Nephron (organoid): ENCODE measurements around the gene LRRC74A.
A peak's percentile ranks its signal among the peaks of the same experiment; 100 is the strongest.

Source experiments
- H3K27ac Mint-ChIP-seq, 3 experiments: 2 replicates each; pipeline ENCODE4 v1.8.0; 2020; ENCODE audit warnings: mixed read lengths in 3 of 3, mild to moderate bottlenecking in 2 of 3, moderate library complexity in 1 of 3
- H3K27me3 Mint-ChIP-seq: 2 replicates; pipeline ENCODE4 v1.8.0; 2021; ENCODE audit warnings: low read depth, mild to moderate bottlenecking, moderate library complexity, mixed read lengths
- H3K36me3 Mint-ChIP-seq: 2 replicates; pipeline ENCODE4 v1.8.0; 2020; ENCODE audit warnings: low read depth, mixed read lengths
- H3K4me1 Mint-ChIP-seq: 2 replicates; pipeline ENCODE4 v1.8.0; 2020; ENCODE audit warnings: mixed read lengths
- H3K4me3 Mint-ChIP-seq, 3 experiments: 2 replicates each; pipeline ENCODE4 v1.8.0; 2020; ENCODE audit warnings: mild to moderate bottlenecking in 3 of 3, mixed read lengths in 3 of 3, moderate library complexity in 2 of 3
- H3K9me3 Mint-ChIP-seq: 2 replicates; pipeline ENCODE4 v1.8.0; 2020; ENCODE audit warnings: mixed read lengths
- CTCF ChIP-seq, 3 experiments: fragments of 200-600 bp; sonication (generic); IDR thresholded peaks; one replicate each; pipeline ENCODE4 v1.5.0; 2021; ENCODE audit warnings: antibody characterized with exemption in 3 of 3; ENCODE audit not compliant: unreplicated experiment in 3 of 3

The LRRC74A gene

DNA sequence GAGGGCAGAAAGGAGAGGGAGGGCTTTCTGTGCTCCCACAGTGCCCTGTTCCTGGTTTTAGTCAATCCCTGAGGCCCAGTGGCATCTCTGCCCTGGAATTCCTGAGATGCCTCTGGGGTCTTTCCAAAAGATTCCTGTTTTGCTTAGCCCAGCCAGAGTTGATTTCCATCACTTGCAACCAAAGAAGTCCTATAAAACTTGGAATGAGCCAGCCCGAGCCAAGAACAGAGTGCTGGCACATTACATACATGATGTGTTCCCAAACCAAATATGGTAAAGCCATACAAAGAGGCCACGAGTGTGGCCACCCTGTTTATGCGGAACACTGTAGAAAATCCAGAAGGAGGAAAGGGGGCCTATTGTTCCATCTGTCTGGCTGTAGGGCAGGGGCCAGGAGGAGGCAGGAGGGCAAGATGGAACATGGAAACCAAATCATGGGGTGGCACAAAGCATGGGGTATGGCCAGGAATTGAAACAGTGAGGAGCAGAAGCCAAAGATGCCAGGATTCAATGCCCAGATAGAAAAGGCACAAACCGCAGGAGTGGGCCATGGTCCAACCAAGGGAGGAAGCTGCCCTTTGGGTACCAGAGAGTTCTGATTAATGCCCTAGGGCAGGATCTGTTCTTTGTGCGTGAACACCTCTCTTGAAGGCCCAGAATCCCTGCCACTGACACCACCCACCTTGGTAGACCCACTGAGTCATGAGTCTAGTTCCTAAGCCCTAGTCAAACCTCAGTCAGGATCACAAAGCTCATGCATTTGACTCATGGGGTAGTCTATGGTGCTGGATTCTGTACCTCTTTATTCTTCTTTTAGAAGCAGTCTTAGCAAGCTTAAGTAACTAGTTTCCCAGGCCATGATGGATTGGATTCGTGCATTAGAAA is 75.2 kb downstream of the LRRC74A start:
- Mint-ChIP-seq H3K36me3 (no peaks in the 10 kb centered on the region), H3K9me3 (peaks cover 5% of the 10 kb centered on the region), H3K27me3 (no peaks in the 10 kb centered on the region), H3K4me1 (peaks cover 39% of the 10 kb centered on the region), H3K27ac (peak overlapping the region in 2 of 3 experiments; percentile 77 to 92), H3K4me3 (no peak overlapping the region)
- TF ChIP-seq CTCF (IDR thresholded peaks at IDR 0.05; ENCODE audit: unreplicated experiment in 3 of 3), result no peak

GRCh38 chr14:76902591-76902990 is 76.4 kb downstream of the LRRC74A start:
- H3K4me3 Mint-ChIP-seq, result no peak overlapping the region
- no peak for TF ChIP-seq CTCF (IDR thresholded peaks at IDR 0.05; ENCODE audit: unreplicated experiment in 3 of 3)
- H3K9me3 Mint-ChIP-seq, result peaks cover 5% of the 10 kb centered on the region
- no peaks in the 10 kb centered on the region for H3K36me3 Mint-ChIP-seq
- H3K27me3 Mint-ChIP-seq, result no peaks in the 10 kb centered on the region
- peak overlapping the region in 1 of 3 experiments; percentile 68 for H3K27ac Mint-ChIP-seq
- H3K4me1 Mint-ChIP-seq, result peaks cover 39% of the 10 kb centered on the region

- Mint-ChIP-seq H3K9me3 (peaks cover 5% of the 10 kb centered on the region), H3K27ac (peak overlapping the region; percentile 56 to 89 (median 85))
- TF ChIP-seq CTCF (IDR thresholded peaks at IDR 0.05; ENCODE audit: unreplicated experiment in 3 of 3), result no peak
These were observed 78.0 kb downstream of the LRRC74A start for GRCh38 chr14:76904100-76904739.

DNA sequence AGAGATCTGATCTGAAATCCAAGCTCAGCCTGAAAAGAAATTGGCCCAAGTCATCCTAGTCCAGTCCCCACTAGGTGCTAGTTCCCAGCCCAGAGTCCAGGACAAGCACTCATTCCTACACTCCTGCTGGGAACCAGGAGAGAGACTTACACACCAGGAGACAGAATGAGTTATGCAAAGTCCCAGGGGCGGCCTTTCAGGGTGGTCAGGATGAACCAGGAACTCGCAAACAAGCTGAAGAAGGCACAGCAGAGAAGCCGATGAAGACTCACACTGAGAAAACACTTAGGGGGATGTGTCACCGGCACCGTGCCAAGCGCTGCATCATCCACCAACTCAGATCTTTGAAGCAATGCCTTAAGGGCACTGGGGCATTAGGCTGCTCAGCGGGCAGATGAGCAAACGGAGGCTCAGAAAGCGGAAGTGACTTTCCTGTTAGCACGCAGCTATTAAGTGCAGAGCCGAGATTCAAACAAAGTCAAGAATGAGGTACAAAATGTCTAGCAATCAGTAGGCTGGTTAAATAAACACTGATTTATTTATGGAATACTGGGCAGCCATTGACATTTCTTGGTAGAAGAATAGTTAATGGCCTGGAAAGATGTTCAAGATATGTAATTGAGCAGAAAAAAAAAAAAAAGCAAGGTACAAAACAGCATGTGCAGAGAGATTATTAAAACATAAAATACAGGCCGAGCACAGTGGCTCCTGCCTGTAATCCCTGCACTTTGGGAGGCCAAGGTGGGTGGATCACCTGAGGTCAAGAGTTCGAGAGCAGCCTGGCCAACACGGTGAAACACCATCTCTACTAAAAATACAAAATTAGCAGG is 78.7 kb downstream of the LRRC74A start:
- no peak for TF ChIP-seq CTCF (IDR thresholded peaks at IDR 0.05; ENCODE audit: unreplicated experiment in 3 of 3)
- peaks cover 39% of the 10 kb centered on the region for H3K4me1 Mint-ChIP-seq
- H3K27ac Mint-ChIP-seq, result peak overlapping the region; percentile 63 to 89 (median 85)
- H3K4me3 Mint-ChIP-seq, result peak overlapping the region in 2 of 3 experiments; percentile 16 to 37
- peaks cover 5% of the 10 kb centered on the region for H3K9me3 Mint-ChIP-seq
- H3K27me3 Mint-ChIP-seq, result no peaks in the 10 kb centered on the region
- no peaks in the 10 kb centered on the region for H3K36me3 Mint-ChIP-seq

More at GRCh38 chr14:76904100-76904739, 78.0 kb downstream of the LRRC74A start:
- Mint-ChIP-seq H3K4me3 (peak overlapping the region in 1 of 3 experiments; percentile 2), H3K27me3 (no peaks in the 10 kb centered on the region), H3K4me1 (peaks cover 39% of the 10 kb centered on the region), H3K36me3 (no peaks in the 10 kb centered on the region)

DNA sequence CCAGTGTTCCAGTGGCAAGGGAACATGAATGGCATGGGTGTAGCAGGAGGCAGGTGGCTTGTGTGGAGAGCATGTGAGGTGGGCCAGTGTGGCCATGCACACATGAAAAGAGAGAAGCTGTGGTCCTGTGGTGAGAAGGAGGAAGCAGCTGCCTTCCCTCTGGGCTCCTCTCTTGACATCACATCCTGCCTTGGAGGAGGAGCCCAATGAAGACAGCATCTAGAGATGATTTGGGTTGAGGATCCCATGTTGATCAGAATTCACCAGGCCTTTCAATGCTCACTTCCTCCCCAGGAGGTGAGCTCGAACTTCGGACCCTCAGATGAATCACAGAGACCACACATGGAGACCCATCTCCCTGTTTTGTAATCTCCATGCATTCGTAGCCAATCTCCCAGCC is 82.6 kb downstream of the LRRC74A start:
- Mint-ChIP-seq H3K27ac (no peak overlapping the region), H3K4me3 (no peak overlapping the region), H3K9me3 (no peaks in the 10 kb centered on the region), H3K36me3 (no peaks in the 10 kb centered on the region), H3K4me1 (peaks cover 21% of the 10 kb centered on the region), H3K27me3 (no peaks in the 10 kb centered on the region)
- TF ChIP-seq CTCF (IDR thresholded peaks at IDR 0.05; ENCODE audit: unreplicated experiment in 3 of 3), result no peak
